ENCODE results near the gene SAYSD1. TPM values are rescaled to one million over a fixed set of nuclear protein-coding genes. Genes with fewer than 3 reads are reported as not detected.

Gene SAYSD1
- total RNA-seq, 2 experiments from 2014 or later, result 16.0 to 16.8 TPM

GRCh38 chr6:39107641-39108040 lies 7.3 kb downstream of the SAYSD1 start:
- Mint-ChIP-seq H3K9me3 (no peaks in the 10 kb centered on the region), H3K27me3 (no peaks in the 10 kb centered on the region), H3K27ac (no peak overlapping the region), H3K36me3 (ENCODE audit: low read depth) (peaks cover 67% of the 10 kb centered on the region), H3K4me1 (ENCODE audit: low read depth) (peaks cover 56% of the 10 kb centered on the region), H3K4me3 (no peak overlapping the region)
- POLR2A ChIA-PET, result no interaction called here
- CTCF ChIA-PET, result interaction anchor here (1.0 kb wide), 1 partner anchor 195 kb away, joined by 3 read pairs; no protein-coding TSS in a partner anchor
- ATAC-seq (no peak), DNase-seq (no peak)
- no peak for TF ChIP-seq CTCF (IDR thresholded peaks at IDR 0.05)
- intact Hi-C loops (cut with micrococcal nuclease), result no loop called here

- Mint-ChIP-seq H3K36me3 (ENCODE audit: low read depth) (peaks cover 64% of the 10 kb centered on the region), H3K4me1 (ENCODE audit: low read depth) (peaks cover 56% of the 10 kb centered on the region), H3K4me3 (no peak overlapping the region), H3K9me3 (no peaks in the 10 kb centered on the region), H3K27me3 (no peaks in the 10 kb centered on the region), H3K27ac (peak overlapping the region; percentile 60)
- no peak for ATAC-seq
- intact Hi-C loops (cut with micrococcal nuclease), result no loop called here
- ChIA-PET POLR2A (no interaction called here), CTCF (no interaction called here)
- TF ChIP-seq CTCF (IDR thresholded peaks at IDR 0.05), result no peak
- DNase-seq, result no peak
Measured at GRCh38 chr6:39107034-39107433, 8.0 kb downstream of the SAYSD1 start.

- DNase-seq, result no peak
- Mint-ChIP-seq H3K27me3 (no peaks in the 10 kb centered on the region), H3K4me3 (no peak overlapping the region), H3K9me3 (no peaks in the 10 kb centered on the region), H3K4me1 (ENCODE audit: low read depth) (peaks cover 47% of the 10 kb centered on the region), H3K27ac (no peak overlapping the region), H3K36me3 (ENCODE audit: low read depth) (peaks cover 54% of the 10 kb centered on the region)
- ChIA-PET CTCF (no interaction called here), POLR2A (interaction anchor here (0.7 kb wide), 1 partner anchor 124 kb away, joined by 4 read pairs; no protein-coding TSS in a partner anchor)
- intact Hi-C loops (cut with micrococcal nuclease), result no loop called here
- TF ChIP-seq CTCF (IDR thresholded peaks at IDR 0.05), result no peak
- ATAC-seq, result no peak
Measured at GRCh38 chr6:39104528-39104927, 10.5 kb downstream of the SAYSD1 start.

GRCh38 chr6:39102821-39103136 lies 12.2 kb downstream of the SAYSD1 start:
- intact Hi-C loops (cut with micrococcal nuclease), result no loop called here
- H3K27me3 Mint-ChIP-seq, result no peaks in the 10 kb centered on the region
- DNase-seq (no peak), ATAC-seq (peak; percentile 38)
- no peak for TF ChIP-seq CTCF (IDR thresholded peaks at IDR 0.05)
- H3K27ac Mint-ChIP-seq, result peak overlapping the region; percentile 43
- no peak overlapping the region for H3K4me3 Mint-ChIP-seq
- no peaks in the 10 kb centered on the region for H3K9me3 Mint-ChIP-seq
- POLR2A ChIA-PET, result interaction anchor here (1.1 kb wide), 1 partner anchor 9 kb away, joined by 5 read pairs; no protein-coding TSS in a partner anchor
- peaks cover 43% of the 10 kb centered on the region for H3K36me3 Mint-ChIP-seq (ENCODE audit: low read depth)
- peaks cover 40% of the 10 kb centered on the region for H3K4me1 Mint-ChIP-seq (ENCODE audit: low read depth)
- CTCF ChIA-PET, result interaction anchor here (1.0 to 2.4 kb wide), 12 partner anchors 9 to 232 kb away, joined by 3 to 10 read pairs (median 4); no protein-coding TSS in a partner anchor

GRCh38 chr6:39102071-39102820 lies 12.7 kb downstream of the SAYSD1 start:
- Mint-ChIP-seq H3K4me3 (no peak overlapping the region), H3K36me3 (ENCODE audit: low read depth) (peaks cover 38% of the 10 kb centered on the region), H3K27ac (no peak overlapping the region), H3K27me3 (no peaks in the 10 kb centered on the region), H3K4me1 (ENCODE audit: low read depth) (peaks cover 36% of the 10 kb centered on the region), H3K9me3 (no peaks in the 10 kb centered on the region)
- CTCF ChIA-PET, result interaction anchor here (0.9 to 2.4 kb wide), 14 partner anchors 9 to 231 kb away, joined by 3 to 10 read pairs (median 4); no protein-coding TSS in a partner anchor
- POLR2A ChIA-PET, result interaction anchor here (0.5 to 1.1 kb wide), 2 partner anchors 10 to 58 kb away, joined by 3 to 5 read pairs; no protein-coding TSS in a partner anchor
- intact Hi-C loops (cut with micrococcal nuclease), result no loop called here
- TF ChIP-seq CTCF (IDR thresholded peaks at IDR 0.05), result peak; percentile 36
- DNase-seq (peak; percentile 44), ATAC-seq (peak; percentile 37)

Measured in activated CD8-positive, alpha-beta T cell treated with anti-CD3 and anti-CD28 coated beads for 36 hours (primary cell).